ENCODE measurements around the gene DMC1. TPM values are rescaled to one million over a fixed set of nuclear protein-coding genes. Genes with fewer than 3 reads are reported as not detected.

Gene DMC1
- total RNA-seq, 4 donors from 2014 or later = 0.18 TPM; not detected in 3

- H3K4me1 ChIP-seq = peaks cover 18 to 20% of the 10 kb centered on the region in 2 donors
- in situ Hi-C loops (cut with MboI; ENCODE audit: low sequenced_read_pairs in 4 of 4) (no loop called here), intact Hi-C loops (cut with DNase I; ENCODE audit: low total_unique reads) (no loop called here)
- H3K36me3 ChIP-seq = no peaks in the 10 kb centered on the region
- no peaks in the 10 kb centered on the region for H3K27me3 ChIP-seq
- H3K9me3 ChIP-seq = no peaks in the 10 kb centered on the region
- ATAC-seq (no peak), DNase-seq (no peak)
- TF ChIP-seq, protein P1, sequence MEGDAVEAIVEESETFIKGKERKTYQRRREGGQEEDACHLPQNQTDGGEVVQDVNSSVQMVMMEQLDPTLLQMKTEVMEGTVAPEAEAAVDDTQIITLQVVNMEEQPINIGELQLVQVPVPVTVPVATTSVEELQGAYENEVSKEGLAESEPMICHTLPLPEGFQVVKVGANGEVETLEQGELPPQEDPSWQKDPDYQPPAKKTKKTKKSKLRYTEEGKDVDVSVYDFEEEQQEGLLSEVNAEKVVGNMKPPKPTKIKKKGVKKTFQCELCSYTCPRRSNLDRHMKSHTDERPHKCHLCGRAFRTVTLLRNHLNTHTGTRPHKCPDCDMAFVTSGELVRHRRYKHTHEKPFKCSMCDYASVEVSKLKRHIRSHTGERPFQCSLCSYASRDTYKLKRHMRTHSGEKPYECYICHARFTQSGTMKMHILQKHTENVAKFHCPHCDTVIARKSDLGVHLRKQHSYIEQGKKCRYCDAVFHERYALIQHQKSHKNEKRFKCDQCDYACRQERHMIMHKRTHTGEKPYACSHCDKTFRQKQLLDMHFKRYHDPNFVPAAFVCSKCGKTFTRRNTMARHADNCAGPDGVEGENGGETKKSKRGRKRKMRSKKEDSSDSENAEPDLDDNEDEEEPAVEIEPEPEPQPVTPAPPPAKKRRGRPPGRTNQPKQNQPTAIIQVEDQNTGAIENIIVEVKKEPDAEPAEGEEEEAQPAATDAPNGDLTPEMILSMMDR (IDR thresholded peaks at IDR 0.05 in 4 of 5, conservative IDR thresholded peaks at IDR 0.05 in 1 of 5) = no peak
- TF ChIP-seq POLR2A (IDR thresholded peaks at IDR 0.05) = no peak
- no peak overlapping the region for H3K4me3 ChIP-seq
- no peak overlapping the region for H3K27ac ChIP-seq
These were observed 40.3 kb upstream of the DMC1 start for GRCh38 chr22:38610234-38610633.

- Histone ChIP-seq H3K27me3 (no peaks in the 10 kb centered on the region), H3K27ac (no peak overlapping the region), H3K36me3 (no peaks in the 10 kb centered on the region), H3K4me3 (no peak overlapping the region), H3K9me3 (no peaks in the 10 kb centered on the region), H3K4me1 (peaks cover 9 to 11% of the 10 kb centered on the region in 2 donors)
- ATAC-seq (no peak), DNase-seq (no peak)
- in situ Hi-C loops (cut with MboI; ENCODE audit: low sequenced_read_pairs in 4 of 4) = no loop called here
- TF ChIP-seq POLR2A (IDR thresholded peaks at IDR 0.05) = no peak
- TF ChIP-seq, protein P1 (IDR thresholded peaks at IDR 0.05 in 4 of 5, conservative IDR thresholded peaks at IDR 0.05 in 1 of 5) = no peak
- intact Hi-C loops (cut with DNase I; ENCODE audit: low total_unique reads) = no loop called here
These were observed 39.2 kb upstream of the DMC1 start for GRCh38 chr22:38608992-38609750.

DNA sequence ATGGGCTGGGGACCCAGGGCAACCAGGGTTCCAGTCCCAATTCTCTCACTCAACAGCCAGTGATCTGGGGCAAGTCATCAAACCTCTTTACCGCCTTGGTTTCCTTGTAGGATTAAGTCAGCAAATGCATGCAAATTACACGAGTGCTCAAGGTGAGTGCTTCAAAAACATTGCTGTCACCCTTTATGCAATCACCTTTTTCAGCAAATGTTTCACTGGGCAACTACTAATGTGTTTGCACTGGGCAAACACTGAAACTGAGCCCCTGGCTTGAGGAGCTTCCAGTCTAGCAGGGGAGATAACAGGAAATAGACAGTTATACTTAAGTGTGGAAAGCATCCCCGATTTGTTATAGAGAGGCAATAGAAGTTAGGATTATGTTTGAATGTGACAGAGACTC lies 37.7 kb upstream of the DMC1 start:
- H3K9me3 ChIP-seq = no peaks in the 10 kb centered on the region
- DNase-seq = no peak
- ATAC-seq = no peak
- H3K27ac ChIP-seq = no peak overlapping the region
- H3K27me3 ChIP-seq = no peaks in the 10 kb centered on the region
- no peaks in the 10 kb centered on the region for H3K36me3 ChIP-seq
- TF ChIP-seq, protein P1 (IDR thresholded peaks at IDR 0.05 in 4 of 5, conservative IDR thresholded peaks at IDR 0.05 in 1 of 5) = no peak
- TF ChIP-seq POLR2A (IDR thresholded peaks at IDR 0.05) = no peak
- no peak overlapping the region for H3K4me3 ChIP-seq
- intact Hi-C loops (cut with DNase I; ENCODE audit: low total_unique reads) = no loop called here
- in situ Hi-C loops (cut with MboI; ENCODE audit: low sequenced_read_pairs in 4 of 4) = no loop called here
- H3K4me1 ChIP-seq = peaks cover 6 to 10% of the 10 kb centered on the region in 2 donors

DNA sequence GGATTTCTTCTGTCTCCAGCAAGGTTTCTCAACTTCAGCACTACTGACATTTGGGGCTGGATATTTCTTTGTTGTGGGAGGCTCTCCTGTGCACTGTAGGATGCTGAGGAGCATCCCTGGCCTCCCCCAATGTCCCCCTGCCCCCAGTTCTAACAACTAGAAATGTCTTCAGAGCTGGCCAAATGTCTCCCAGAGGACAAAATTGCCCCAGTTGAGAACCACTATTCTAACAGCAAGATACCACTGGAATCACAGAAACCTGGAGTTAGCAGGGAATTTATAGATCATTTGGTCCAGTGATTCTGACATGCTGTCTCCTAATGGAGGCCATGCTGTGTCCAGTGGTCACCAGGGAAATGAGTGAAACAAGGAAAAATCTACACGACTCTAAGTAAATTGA lies 32.2 kb upstream of the DMC1 start:
- no peak for ATAC-seq
- no peak overlapping the region for H3K27ac ChIP-seq
- no peaks in the 10 kb centered on the region for H3K9me3 ChIP-seq
- no peak overlapping the region for H3K4me3 ChIP-seq
- DNase-seq = no peak
- peaks cover 5 to 10% of the 10 kb centered on the region in 2 donors for H3K4me1 ChIP-seq
- TF ChIP-seq, protein P1 (IDR thresholded peaks at IDR 0.05 in 4 of 5, conservative IDR thresholded peaks at IDR 0.05 in 1 of 5) = no peak
- TF ChIP-seq POLR2A (IDR thresholded peaks at IDR 0.05) = no peak
- intact Hi-C loops (cut with DNase I; ENCODE audit: low total_unique reads) (no loop called here), in situ Hi-C loops (cut with MboI; ENCODE audit: low sequenced_read_pairs in 4 of 4) (no loop called here)
- no peaks in the 10 kb centered on the region for H3K27me3 ChIP-seq
- no peaks in the 10 kb centered on the region for H3K36me3 ChIP-seq

All from gastrocnemius medialis (tissue), 4 donors.